Urothelium cell line (cell line): ENCODE data around the gene MOV10L1.
A peak's percentile ranks its signal among the peaks of the same experiment; 100 is the strongest.

Source experiments
- DNase-seq: peaks from one replicate; pipeline ENCODE4 v3.0.0; 2011; ENCODE audit warnings: low spot score, mixed read lengths
- FAIRE-seq: peaks from 2 replicates; lab custom pipeline; 2011; peaks lifted over from hg19 to GRCh38; lab: Jason Lieb, UNC

MOV10L1 gene

GRCh38 chr22:50101870-50102565 is 12.2 kb downstream of the MOV10L1 start:
- DNase-seq (no peak), FAIRE-seq (no peak)

- FAIRE-seq (peak; percentile 79), DNase-seq (peak; percentile 40)
Observed at GRCh38 chr22:50102946-50103345, 13.1 kb downstream of the MOV10L1 start.

GRCh38 chr22:50104141-50104544 is 14.3 kb downstream of the MOV10L1 start:
- FAIRE-seq (no peak), DNase-seq (no peak)

- DNase-seq: no peak
- FAIRE-seq: no peak
Observed at GRCh38 chr22:50105208-50106100, 15.6 kb downstream of the MOV10L1 start.

- DNase-seq (no peak), FAIRE-seq (peak; percentile 56)
Observed at GRCh38 chr22:50107529-50107928, 17.7 kb downstream of the MOV10L1 start.

- DNase-seq (no peak), FAIRE-seq (no peak)
Observed at GRCh38 chr22:50111056-50111455, 21.2 kb downstream of the MOV10L1 start.

- peak; percentile 77 for DNase-seq
- FAIRE-seq: peak; percentile 66
Observed at GRCh38 chr22:50112151-50113118, 22.6 kb downstream of the MOV10L1 start.

- peak; percentile 39 for DNase-seq
- no peak for FAIRE-seq
Observed at GRCh38 chr22:50114221-50115021, 24.6 kb downstream of the MOV10L1 start.

GRCh38 chr22:50115693-50116092 is 25.9 kb downstream of the MOV10L1 start:
- DNase-seq: no peak
- FAIRE-seq: peak; percentile 78

GRCh38 chr22:50117168-50117762 is 27.5 kb downstream of the MOV10L1 start:
- no peak for DNase-seq
- FAIRE-seq: no peak

- FAIRE-seq: no peak
- DNase-seq: no peak
Observed at GRCh38 chr22:50118129-50118528, 28.3 kb downstream of the MOV10L1 start.

GRCh38 chr22:50118557-50119168 is 28.9 kb downstream of the MOV10L1 start:
- FAIRE-seq: no peak
- peak; percentile 47 for DNase-seq

GRCh38 chr22:50119169-50119767 is 29.5 kb downstream of the MOV10L1 start:
- DNase-seq (no peak), FAIRE-seq (peak; percentile 77)

- no peak for DNase-seq
- no peak for FAIRE-seq
Observed at GRCh38 chr22:50119768-50120251, 30.0 kb downstream of the MOV10L1 start.

GRCh38 chr22:50121202-50121740 is 31.5 kb downstream of the MOV10L1 start:
- DNase-seq: no peak
- FAIRE-seq: no peak

GRCh38 chr22:50123119-50123518 is 33.3 kb downstream of the MOV10L1 start:
- no peak for FAIRE-seq

GRCh38 chr22:50125029-50125428 is 35.2 kb downstream of the MOV10L1 start:
- FAIRE-seq (no peak), DNase-seq (no peak)

More at GRCh38 chr22:50123119-50123518, 33.3 kb downstream of the MOV10L1 start:
- no peak for DNase-seq

GRCh38 chr22:50129121-50129736 is 39.4 kb downstream of the MOV10L1 start:
- no peak for DNase-seq
- peak; percentile 59 for FAIRE-seq
